GM12878 (cell line): ENCODE results near the gene OSGEPL1. TPM values are rescaled to one million over a fixed set of nuclear protein-coding genes. Genes with fewer than 3 reads are reported as not detected.

Experiments used
- ATAC-seq: fragments of 200-7000 bp; cut with Tn5 transposase; 3 replicates; pipeline ENCODE4 v1.9.1; 2020; ENCODE audit warnings: mild to moderate bottlenecking, moderate library complexity
- BruUV-seq: library from RNA; stranded (reverse); fragments of 400-500 nt; replicated peaks from 2 replicates; lab custom pipeline; 2021; lab: Mats Ljungman, UMichigan
- CTCF ChIA-PET: fragments of 300-600 bp; sonication (Branson Sonifier 250); formaldehyde crosslinking; extraction: SDS; loops from one replicate; lab custom pipeline; 2021; ENCODE audit warnings: inconsistent platforms; lab: Yijun Ruan, JAX
- POLR2A ChIA-PET: fragments of 350-600 bp; formaldehyde crosslinking; extraction: SDS; loops from one replicate; lab custom pipeline; 2021; ENCODE audit warnings: inconsistent platforms; lab: Charles Lee
- RAD21 ChIA-PET: fragments of 300-600 bp; sonication (Branson Sonifier 250); formaldehyde crosslinking; loops from one replicate; lab custom pipeline; 2023; ENCODE audit warnings: antibody characterized with exemption; ENCODE audit not compliant: unreplicated experiment; lab: Charles Lee
- SMC1A ChIA-PET: fragments of 300-600 bp; sonication (Branson Sonifier 250); formaldehyde crosslinking; loops from one replicate; lab custom pipeline; 2023; ENCODE audit not compliant: unreplicated experiment, uncharacterized antibody; lab: Charles Lee
- DNase-seq: peaks from one replicate; pipeline ENCODE4 v3.0.0-alpha.2; 2011; ENCODE audit warnings: low read depth, low spot score
- FAIRE-seq: peaks from 3 replicates; lab custom pipeline; 2011; peaks lifted over from hg19 to GRCh38; lab: Jason Lieb, UNC
- H2AFZ ChIP-seq: 2 replicates; pipeline ENCODE4 v1.6.0; 2011; ENCODE audit warnings: low read depth, low read length, control low read depth; ENCODE audit not compliant: control insufficient read depth
- H3K27ac ChIP-seq: 2 replicates; pipeline ENCODE4 v1.5.1; 2011; ENCODE audit warnings: control low read depth; ENCODE audit not compliant: control insufficient read depth, insufficient read depth
- H3K27me3 ChIP-seq, 2 experiments: replicated peaks in 1 of 2; 2 replicates each; pipeline versions ENCODE4 v1.6.0 to v1.6.1; 2011; ENCODE audit warnings: low read length in 1 of 2; ENCODE audit not compliant: control insufficient read depth in 2 of 2, insufficient read depth in 2 of 2
- H3K36me3 ChIP-seq, 2 experiments: 2 replicates each; pipeline ENCODE4 v1.5.1; 2011; ENCODE audit warnings: low read length in 1 of 2; ENCODE audit not compliant: control insufficient read depth in 2 of 2, insufficient read depth in 2 of 2
- H3K4me1 ChIP-seq: 2 replicates; pipeline ENCODE4 v1.6.1; 2011; ENCODE audit warnings: mild to moderate bottlenecking, low read length, moderate library complexity, mixed read lengths; ENCODE audit not compliant: control insufficient read depth, insufficient read depth
- H3K4me2 ChIP-seq: 2 replicates; pipeline ENCODE4 v1.6.0; 2011; ENCODE audit warnings: control low read depth; ENCODE audit not compliant: control insufficient read depth, insufficient read depth
- H3K4me3 ChIP-seq: fragments of 200-600 bp; sonication (generic); 2 replicates; pipeline ENCODE4 v1.5.1; 2016
- H3K79me2 ChIP-seq: 2 replicates; pipeline ENCODE4 v1.6.0; 2011; ENCODE audit warnings: low read length; ENCODE audit not compliant: control insufficient read depth, insufficient read depth
- H3K9ac ChIP-seq: 2 replicates; pipeline ENCODE4 v1.8.0; 2011; ENCODE audit warnings: low read length, control low read depth, mixed read lengths; ENCODE audit not compliant: control insufficient read depth, insufficient read depth
- H3K9me3 ChIP-seq: replicated peaks from 3 replicates; pipeline ENCODE4 v1.5.1; 2011; ENCODE audit warnings: mild to moderate bottlenecking, low read length; ENCODE audit not compliant: control insufficient read depth, insufficient read depth
- H4K20me1 ChIP-seq: 2 replicates; pipeline ENCODE4 v1.6.0; 2011; ENCODE audit not compliant: control insufficient read depth, insufficient read depth
- CBX3 ChIP-seq: fragments of 200-600 bp; sonication (generic); IDR thresholded peaks from 2 replicates; pipeline ENCODE4 v1.6.1; 2016; ENCODE audit warnings: low read depth, borderline replicate concordance
- CUX1 ChIP-seq: IDR thresholded peaks from 2 replicates; pipeline ENCODE4 v1.6.1; 2012; ENCODE audit warnings: improper control_type of control experiment, low read depth, low read length; ENCODE audit not compliant: insufficient replicate concordance
- MEF2B ChIP-seq: fragments of 450-650 bp; IDR thresholded peaks from 2 replicates; pipeline ENCODE4 v1.6.1; 2018; ENCODE audit warnings: mild to moderate bottlenecking, moderate library complexity; ENCODE audit not compliant: partially characterized antibody, poor library complexity, severe bottlenecking
- RAD21 ChIP-seq: IDR thresholded peaks from 2 replicates; pipeline ENCODE4 v1.6.1; 2011; ENCODE audit warnings: mild to moderate bottlenecking, low read depth, low read length, moderate library complexity; ENCODE audit not compliant: insufficient read depth
- WGBS: methylation state at CpG from one replicate; pipeline ENCODE4 v1.1.6; 2016; ENCODE audit warnings: low lambda C conversion rate; ENCODE audit not compliant: insufficient replicate concordance, insufficient coverage; ENCODE audit errors: missing lambda C conversion rate; 5-methylcytosine and 5-hydroxymethylcytosine counted together
- in situ Hi-C: fragments of 300-500 bp; cut with MboI; formaldehyde crosslinking; loops from 9 replicates; pipeline ENCODE4 v1.14.3; 2018; ENCODE audit warnings: mixed read lengths
- intact Hi-C: fragments of 100-400 bp; cut with micrococcal nuclease; formaldehyde crosslinking; loops from one replicate; pipeline ENCODE4 v1.14.2; 2022; ENCODE audit not compliant: unreplicated experiment
- polyA plus RNA-seq, 11 experiments: library from polyadenylated mRNA; depleted of rRNA in 4 of 11; unstranded in 6 of 11; stranded (reverse) in 5 of 11; fragments of >200 nt; fragmentation: Nextera tagmentation in 4 of 11; fragmentation: Illumina TruSeq in 1 of 11; extraction: Ambion mirVana in 4 of 11; extraction: Trizol in 1 of 11; gene quantifications; 1 replicate in 1 of 11; 2 replicates in 10 of 11; pipeline versions ENCODE4 v1.2.1 to v1.2.3, GENCODE V29; 2011 to 2016; ENCODE audit warnings: inconsistent platforms in 2 of 11, missing spikeins in 2 of 11, low read depth in 1 of 11
- total RNA-seq, 4 experiments: library from RNA; depleted of rRNA in 3 of 4; stranded (reverse); fragments of >200 nt in 3 of 4; fragmentation: Illumina TruSeq in 1 of 4; extraction: Trizol in 1 of 4; gene quantifications; 2 replicates each; pipeline versions ENCODE4 v1.2.1 to v1.2.3, GENCODE V29; 2013 to 2021

Gene OSGEPL1
- total and polyA plus RNA-seq, 10 of the 15 experiments (the other 5 are each of a cell fraction or from before 2014, with no cell fraction given), result 6.7 to 18.0 (median 9.4) TPM

- TF ChIP-seq CUX1, result no peak
Observed at GRCh38 chr2:189770590-189771322, 8.2 kb upstream of the OSGEPL1 start (continued).

DNA sequence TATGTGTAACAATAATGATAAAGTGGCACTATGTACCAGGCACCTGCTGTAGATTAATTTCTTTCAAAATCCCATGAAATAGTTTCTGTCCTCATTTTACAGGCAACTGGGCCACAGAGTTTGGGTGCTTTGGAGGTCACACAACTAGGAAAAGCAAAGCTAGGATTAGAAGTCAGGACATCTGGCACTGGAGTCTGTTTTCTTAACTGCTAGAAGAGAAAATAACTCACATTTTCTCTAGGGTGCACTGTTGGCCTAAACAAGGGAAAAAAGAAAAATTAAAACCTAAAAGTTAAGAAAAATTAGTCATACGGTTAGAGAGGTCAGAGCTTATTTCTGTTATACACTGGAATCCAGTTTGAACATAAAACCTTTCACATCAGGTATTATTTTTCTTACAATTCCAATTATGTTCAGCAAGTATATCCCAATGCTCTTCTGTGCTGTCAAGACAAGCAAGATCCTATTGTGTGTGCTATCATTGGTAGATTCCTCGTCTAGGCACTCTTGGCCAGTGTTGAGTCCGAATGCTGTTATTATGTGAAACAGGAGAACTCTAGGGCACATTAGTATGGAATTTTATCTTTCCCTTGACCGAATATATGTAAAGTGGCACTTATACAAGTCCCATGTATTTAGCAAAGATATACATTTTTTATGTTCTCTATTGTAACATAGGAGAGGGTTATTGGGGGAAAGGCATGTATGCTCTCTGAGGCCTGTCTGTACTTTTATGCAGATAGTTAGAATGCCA, 1.5 kb upstream of the OSGEPL1 start:
- FAIRE-seq, result no peak
- peak overlapping the region; percentile 91; the same call in 1 of the 2 replicates for H3K27ac ChIP-seq
- H4K20me1 ChIP-seq, result no peaks in the 10 kb centered on the region
- 0 out of 2 replicates have a peak, but pooled peaks have one; percentile 21 for TF ChIP-seq RAD21
- TF ChIP-seq CBX3, result no peak
- TF ChIP-seq MEF2B, result no peak
- peak overlapping the region; percentile 99 for H2AFZ ChIP-seq
- in situ Hi-C loops (no loop called here), intact Hi-C loops (loop anchor here (1.0 to 10.0 kb wide), 3 partner anchors 20 to 319 kb away; partner anchors contain the start of genes ASNSD1, ORMDL1, PMS1 and WDR75)
- RAD21 ChIA-PET, result interaction anchor here (0.8 to 1.8 kb wide), 6 partner anchors 14 to 513 kb away, joined by 3 to 10 read pairs (median 4); partner anchors contain the start of genes ANKAR and ORMDL1
- H3K27me3 ChIP-seq, result no peaks in the 10 kb centered on the region
- POLR2A ChIA-PET, result interaction anchor here (0.7 to 4.0 kb wide), 6 partner anchors 20 to 934 kb away, joined by 3 to 23 read pairs (median 4); partner anchors contain the start of genes ORMDL1 and PMS1
- SMC1A ChIA-PET, result interaction anchor here (0.6 to 1.7 kb wide), 10 partner anchors 9 to 1111 kb away, joined by 3 to 7 read pairs (median 3); partner anchors contain the start of gene ASNSD1
- H3K4me1 ChIP-seq, result peaks cover 5% of the 10 kb centered on the region; the same call in 1 of the 2 replicates
- peak overlapping the region; percentile 95 for H3K9ac ChIP-seq
- BruUV-seq, result no TSS peak
- CTCF ChIA-PET, result interaction anchor here (0.6 to 6.5 kb wide), 13 partner anchors 12 to 606 kb away, joined by 3 to 84 read pairs (median 7); partner anchors contain the start of genes ANKAR, ASNSD1, ORMDL1 and PMS1
- peaks cover 0 to 7% of the 10 kb centered on the region in 2 experiments; a peak in 2 of 4 replicates for H3K36me3 ChIP-seq
- DNase-seq, result no peak
- peaks cover 10% of the 10 kb centered on the region for H3K79me2 ChIP-seq
- over 99% methylated on average over 4 of the region's 4 CpGs for WGBS
- peak overlapping the region; percentile 97; the same call in 1 of the 2 replicates for H3K4me3 ChIP-seq
- H3K4me2 ChIP-seq, result peak overlapping the region; percentile 95
- no peaks in the 10 kb centered on the region for H3K9me3 ChIP-seq
- ATAC-seq, result no peak
